Loucy (cell line): ENCODE data around the gene TNP1.

Source experiments
- H2AFZ ChIP-seq: fragments of 200-600 bp; sonication (generic); 2 replicates; pipeline ENCODE4 v1.6.0; 2016; ENCODE audit warnings: antibody characterized with exemption, mild to moderate bottlenecking, low read length, moderate library complexity
- H3F3A ChIP-seq: fragments of 200-600 bp; 2 replicates; pipeline ENCODE4 v1.6.0; 2016; ENCODE audit warnings: antibody characterized with exemption, low read depth, mild to moderate bottlenecking
- H3K27me3 ChIP-seq: fragments of 200-600 bp; sonication (generic); 2 replicates; pipeline ENCODE4 v1.6.1; 2014; ENCODE audit warnings: low read length, mild to moderate bottlenecking; ENCODE audit not compliant: insufficient read depth, poor library complexity, severe bottlenecking
- H3K36me3 ChIP-seq: fragments of 200-600 bp; sonication (generic); 2 replicates; pipeline ENCODE4 v1.6.1; 2016; ENCODE audit warnings: low read length; ENCODE audit not compliant: insufficient read depth
- H3K4me1 ChIP-seq: fragments of 200-600 bp; sonication (generic); 2 replicates; pipeline ENCODE4 v1.5.1; 2014; ENCODE audit warnings: low read length, mild to moderate bottlenecking; ENCODE audit not compliant: insufficient read depth, poor library complexity, severe bottlenecking
- H3K4me2 ChIP-seq: fragments of 200-600 bp; sonication (generic); 2 replicates; pipeline ENCODE4 v1.6.0; 2014; ENCODE audit warnings: antibody characterized with exemption, low read length, low read depth, mild to moderate bottlenecking; ENCODE audit not compliant: poor library complexity, severe bottlenecking
- H3K4me3 ChIP-seq: fragments of 200-600 bp; sonication (generic); 2 replicates; pipeline ENCODE4 v1.5.1; 2014; ENCODE audit warnings: low read length, mild to moderate bottlenecking, mixed read lengths; ENCODE audit not compliant: poor library complexity, severe bottlenecking
- H3K79me2 ChIP-seq: fragments of 200-600 bp; sonication (generic); 2 replicates; pipeline ENCODE4 v1.6.1; 2014; ENCODE audit warnings: low read length; ENCODE audit not compliant: insufficient read depth
- H3K9ac ChIP-seq: fragments of 200-600 bp; sonication (generic); 2 replicates; pipeline ENCODE4 v1.6.0; 2014; ENCODE audit warnings: mild to moderate bottlenecking, low read depth, low read length, moderate library complexity; ENCODE audit not compliant: poor library complexity, severe bottlenecking
- H3K9me2 ChIP-seq: fragments of 200-600 bp; sonication (generic); replicated peaks from 2 replicates; pipeline ENCODE4 v1.6.1; 2016; ENCODE audit warnings: low read depth, low read length, mixed read lengths
- H3K9me3 ChIP-seq: fragments of 200-600 bp; sonication (generic); 2 replicates; pipeline ENCODE4 v1.6.1; 2014; ENCODE audit warnings: mild to moderate bottlenecking, antibody characterized with exemption, low read length, low read depth; ENCODE audit not compliant: insufficient read depth
- H4K20me1 ChIP-seq: fragments of 200-600 bp; sonication (generic); 2 replicates; pipeline ENCODE4 v1.6.0; 2014; ENCODE audit warnings: antibody characterized with exemption, low read length, mild to moderate bottlenecking; ENCODE audit not compliant: insufficient read depth, poor library complexity, severe bottlenecking
- EZH2phosphoT487 ChIP-seq: fragments of 200-600 bp; IDR thresholded peaks from 2 replicates; pipeline ENCODE4 v1.6.1; 2018; ENCODE audit warnings: antibody characterized with exemption, mild to moderate bottlenecking, moderate library complexity, borderline replicate concordance
- TF ChIP-seq, protein P1 (sequence below): fragments of 200-600 bp; sonication (generic); conservative IDR thresholded peaks from 2 replicates; pipeline ENCODE4 v1.5.1; 2014; ENCODE audit warnings: mild to moderate bottlenecking, antibody characterized with exemption, low read length

TNP1 gene

DNA sequence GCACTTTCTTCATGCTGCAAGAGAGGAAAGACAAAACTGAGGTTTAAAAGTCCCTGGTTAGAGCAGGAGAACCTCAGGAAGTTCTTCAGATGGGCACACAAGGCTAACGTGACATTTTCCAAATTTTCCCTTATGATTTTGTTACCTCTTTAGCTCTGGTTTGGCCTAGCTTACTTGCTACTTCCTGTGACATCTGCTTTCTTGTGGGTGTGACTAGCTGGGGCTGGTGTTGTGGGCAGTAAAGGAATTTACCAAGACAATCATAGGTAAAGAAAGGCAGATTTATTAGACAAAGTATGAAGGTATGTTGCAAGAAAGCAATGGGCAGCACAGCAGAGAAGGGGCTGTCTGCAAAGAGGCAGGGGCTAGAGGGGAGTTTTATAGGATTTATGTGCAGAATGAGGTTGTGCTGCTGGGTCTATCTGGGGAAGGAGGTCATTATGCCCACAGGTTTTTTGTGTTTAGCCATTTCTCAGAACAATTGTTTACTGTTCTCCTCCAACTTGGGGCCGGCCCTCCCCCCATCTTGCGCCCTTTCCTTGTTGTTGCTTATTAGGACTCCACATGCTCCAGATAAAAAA, 6.7 kb upstream of the TNP1 start:
- TF ChIP-seq, protein P1, sequence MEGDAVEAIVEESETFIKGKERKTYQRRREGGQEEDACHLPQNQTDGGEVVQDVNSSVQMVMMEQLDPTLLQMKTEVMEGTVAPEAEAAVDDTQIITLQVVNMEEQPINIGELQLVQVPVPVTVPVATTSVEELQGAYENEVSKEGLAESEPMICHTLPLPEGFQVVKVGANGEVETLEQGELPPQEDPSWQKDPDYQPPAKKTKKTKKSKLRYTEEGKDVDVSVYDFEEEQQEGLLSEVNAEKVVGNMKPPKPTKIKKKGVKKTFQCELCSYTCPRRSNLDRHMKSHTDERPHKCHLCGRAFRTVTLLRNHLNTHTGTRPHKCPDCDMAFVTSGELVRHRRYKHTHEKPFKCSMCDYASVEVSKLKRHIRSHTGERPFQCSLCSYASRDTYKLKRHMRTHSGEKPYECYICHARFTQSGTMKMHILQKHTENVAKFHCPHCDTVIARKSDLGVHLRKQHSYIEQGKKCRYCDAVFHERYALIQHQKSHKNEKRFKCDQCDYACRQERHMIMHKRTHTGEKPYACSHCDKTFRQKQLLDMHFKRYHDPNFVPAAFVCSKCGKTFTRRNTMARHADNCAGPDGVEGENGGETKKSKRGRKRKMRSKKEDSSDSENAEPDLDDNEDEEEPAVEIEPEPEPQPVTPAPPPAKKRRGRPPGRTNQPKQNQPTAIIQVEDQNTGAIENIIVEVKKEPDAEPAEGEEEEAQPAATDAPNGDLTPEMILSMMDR, result no peak
- no peak for TF ChIP-seq EZH2phosphoT487
- H3K4me2 ChIP-seq, result no peak overlapping the region
- H4K20me1 ChIP-seq, result no peaks in the 10 kb centered on the region
- H2AFZ ChIP-seq, result no peak overlapping the region
- no peaks in the 10 kb centered on the region for H3K4me1 ChIP-seq
- no peaks in the 10 kb centered on the region for H3K79me2 ChIP-seq
- H3K9me2 ChIP-seq, result no peaks in the 10 kb centered on the region
- no peaks in the 10 kb centered on the region for H3F3A ChIP-seq
- no peaks in the 10 kb centered on the region for H3K36me3 ChIP-seq
- H3K4me3 ChIP-seq, result no peak overlapping the region
- no peaks in the 10 kb centered on the region for H3K9me3 ChIP-seq
- no peak overlapping the region for H3K9ac ChIP-seq
- H3K27me3 ChIP-seq, result no peaks in the 10 kb centered on the region

- no peaks in the 10 kb centered on the region for H3K9me3 ChIP-seq
- no peak overlapping the region for H2AFZ ChIP-seq
- H3K4me3 ChIP-seq, result no peak overlapping the region
- H4K20me1 ChIP-seq, result no peaks in the 10 kb centered on the region
- TF ChIP-seq EZH2phosphoT487, result no peak
- TF ChIP-seq, protein P1, result no peak
- H3K79me2 ChIP-seq, result no peaks in the 10 kb centered on the region
- H3F3A ChIP-seq, result no peaks in the 10 kb centered on the region
- H3K9ac ChIP-seq, result no peak overlapping the region
- H3K4me1 ChIP-seq, result no peaks in the 10 kb centered on the region
- H3K36me3 ChIP-seq, result no peaks in the 10 kb centered on the region
- H3K9me2 ChIP-seq, result no peaks in the 10 kb centered on the region
- no peaks in the 10 kb centered on the region for H3K27me3 ChIP-seq
- no peak overlapping the region for H3K4me2 ChIP-seq
These were observed 5.8 kb upstream of the TNP1 start for GRCh38 chr2:216865658-216866057.

DNA sequence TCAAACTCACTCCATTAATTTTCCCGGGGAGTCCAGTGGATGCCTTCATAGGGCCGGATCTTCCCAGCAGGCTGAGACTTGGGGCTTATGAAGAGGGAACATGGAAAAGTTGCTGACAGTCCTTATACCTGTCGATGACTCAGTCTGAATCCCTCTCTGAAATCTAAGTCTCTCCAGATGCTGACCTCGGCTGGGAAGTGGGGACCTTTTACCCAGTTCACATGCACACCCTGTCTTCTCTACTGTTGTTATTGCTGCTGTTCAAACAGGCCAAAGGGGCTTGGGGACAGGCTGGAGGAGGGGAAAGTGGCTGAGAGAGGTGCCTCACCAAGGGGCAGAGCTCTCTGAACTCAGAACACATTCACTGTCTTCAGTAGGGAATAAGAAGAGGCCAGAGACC, 4.1 kb upstream of the TNP1 start:
- no peaks in the 10 kb centered on the region for H3K79me2 ChIP-seq
- no peak overlapping the region for H3K9ac ChIP-seq
- H4K20me1 ChIP-seq, result no peaks in the 10 kb centered on the region
- no peaks in the 10 kb centered on the region for H3K27me3 ChIP-seq
- H3K36me3 ChIP-seq, result no peaks in the 10 kb centered on the region
- no peak overlapping the region for H2AFZ ChIP-seq
- H3K9me3 ChIP-seq, result no peaks in the 10 kb centered on the region
- H3F3A ChIP-seq, result no peaks in the 10 kb centered on the region
- H3K9me2 ChIP-seq, result no peaks in the 10 kb centered on the region
- no peak for TF ChIP-seq EZH2phosphoT487
- TF ChIP-seq, protein P1, result no peak
- no peak overlapping the region for H3K4me3 ChIP-seq
- no peak overlapping the region for H3K4me2 ChIP-seq
- no peaks in the 10 kb centered on the region for H3K4me1 ChIP-seq
